GM18858 (cell line): ENCODE measurements around the gene VEPH1.

Experiments
- ATAC-seq: cut with Tn5 transposase; IDR thresholded peaks from one replicate; pipeline ENCODE4 v1.9.1; 2021; ENCODE audit not compliant: unreplicated experiment

VEPH1 gene

DNA sequence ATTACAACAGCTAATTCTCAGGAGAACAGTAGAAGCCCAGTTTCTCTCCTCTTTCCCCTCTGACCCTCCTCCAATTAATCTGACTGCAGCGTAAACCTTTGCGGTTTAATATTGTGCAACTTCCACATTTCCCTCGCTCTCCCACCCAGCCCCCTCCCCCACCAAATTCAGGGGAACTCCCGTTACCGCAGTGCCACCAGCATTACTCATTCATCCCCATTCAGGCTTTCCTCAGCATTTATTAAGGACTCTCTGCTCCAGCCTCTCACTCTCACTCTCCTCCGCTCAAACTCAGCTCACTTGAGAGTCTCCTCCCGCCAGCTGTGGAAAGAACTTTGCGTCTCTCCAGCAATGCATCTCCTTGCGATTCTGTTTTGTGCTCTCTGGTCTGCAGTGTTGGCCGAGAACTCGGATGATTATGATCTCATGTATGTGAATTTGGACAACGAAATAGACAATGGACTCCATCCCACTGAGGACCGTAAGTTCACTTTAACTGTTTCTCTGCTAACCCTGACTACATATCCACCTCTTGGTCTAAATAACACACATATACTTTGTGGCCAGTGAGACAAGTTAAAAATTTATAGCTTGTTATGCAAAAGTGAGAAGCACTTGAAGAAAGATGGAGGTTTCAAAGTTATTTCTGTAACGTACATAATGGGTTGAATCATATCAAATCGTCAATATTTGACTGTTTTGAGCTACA lies 66.5 kb downstream of the VEPH1 start, which contains the start of gene PTX3:
Gene PTX3, plus strand, starts transcription at position 268 of the 709 bp plus-strand sequence. Its CDS starts 84 bp downstream, at position 352.
- ATAC-seq: no peak

DNA sequence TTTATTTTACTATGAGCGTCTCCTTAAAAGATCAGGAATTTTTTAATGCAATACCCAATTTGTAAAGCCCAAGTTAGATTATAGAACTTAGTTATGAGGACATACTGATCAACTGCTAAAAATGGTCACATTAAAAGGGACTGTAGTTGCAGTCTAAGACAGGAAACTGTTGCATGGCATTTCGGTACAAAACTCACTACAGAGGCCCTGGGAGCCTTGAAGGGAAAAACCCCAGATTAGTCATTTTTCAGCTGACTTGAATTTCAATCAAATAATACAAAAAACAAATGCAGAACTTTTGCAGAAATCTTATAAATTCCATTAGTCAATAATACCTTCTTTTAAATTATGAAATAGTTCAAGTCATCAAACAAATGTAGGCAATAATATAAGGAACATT lies 73.5 kb downstream of the VEPH1 start:
- no peak for ATAC-seq

DNA sequence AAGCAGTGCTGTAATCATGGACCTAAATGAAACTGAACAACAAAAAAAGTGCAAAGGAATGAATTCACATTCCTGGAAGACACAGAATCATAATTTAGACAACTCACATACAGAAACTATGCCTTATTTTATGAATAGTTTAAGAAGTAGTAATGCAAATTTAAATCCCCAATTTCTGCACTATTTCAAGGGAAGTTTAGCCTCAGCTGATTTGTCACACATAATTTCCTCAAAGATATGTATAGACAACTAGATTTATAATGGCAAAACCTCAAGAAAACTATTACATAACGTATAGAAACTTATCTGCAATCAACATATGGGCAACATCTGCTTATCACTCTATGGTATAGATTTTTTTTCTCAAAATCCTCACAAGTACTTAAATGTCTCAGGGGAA lies 74.4 kb downstream of the VEPH1 start:
- no peak for ATAC-seq

DNA sequence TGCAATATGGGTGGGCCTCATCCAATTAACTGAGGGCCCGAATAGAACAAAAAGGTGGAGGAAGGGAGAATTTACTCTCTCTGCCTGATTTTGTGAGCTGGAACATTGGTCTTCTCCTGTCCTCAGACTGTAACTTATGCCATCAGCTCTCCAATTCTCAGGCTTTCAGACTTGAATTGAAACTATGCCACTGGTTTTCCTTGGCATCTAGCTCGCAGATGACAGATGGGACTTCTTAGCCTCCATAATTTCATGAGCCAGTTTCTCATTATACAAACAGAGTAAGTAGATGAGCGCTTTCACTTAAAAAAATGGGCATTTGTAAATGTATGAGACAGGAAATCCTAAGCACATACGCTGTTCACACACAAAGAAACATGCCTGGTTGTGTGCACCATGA lies 75.3 kb downstream of the VEPH1 start:
- no peak for ATAC-seq

DNA sequence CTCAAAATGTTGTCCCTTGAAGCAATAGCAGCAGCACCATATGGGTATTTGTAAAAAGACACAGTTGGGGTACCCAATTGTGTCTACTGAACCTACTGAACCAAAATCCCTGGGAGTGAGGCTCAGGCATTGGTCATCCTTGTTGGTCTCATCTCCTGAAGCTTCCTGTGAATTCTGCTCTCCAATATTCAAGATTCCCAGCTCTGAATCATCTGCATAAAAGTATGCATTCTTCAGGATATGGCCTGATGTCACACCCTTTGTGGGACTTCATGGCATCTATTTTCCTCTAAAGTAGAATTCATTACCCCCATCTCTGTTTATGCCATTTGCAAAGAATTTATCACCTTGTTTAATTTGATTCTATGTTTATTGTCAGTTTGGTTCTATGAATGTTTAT lies 79.9 kb downstream of the VEPH1 start:
- no peak for ATAC-seq

DNA sequence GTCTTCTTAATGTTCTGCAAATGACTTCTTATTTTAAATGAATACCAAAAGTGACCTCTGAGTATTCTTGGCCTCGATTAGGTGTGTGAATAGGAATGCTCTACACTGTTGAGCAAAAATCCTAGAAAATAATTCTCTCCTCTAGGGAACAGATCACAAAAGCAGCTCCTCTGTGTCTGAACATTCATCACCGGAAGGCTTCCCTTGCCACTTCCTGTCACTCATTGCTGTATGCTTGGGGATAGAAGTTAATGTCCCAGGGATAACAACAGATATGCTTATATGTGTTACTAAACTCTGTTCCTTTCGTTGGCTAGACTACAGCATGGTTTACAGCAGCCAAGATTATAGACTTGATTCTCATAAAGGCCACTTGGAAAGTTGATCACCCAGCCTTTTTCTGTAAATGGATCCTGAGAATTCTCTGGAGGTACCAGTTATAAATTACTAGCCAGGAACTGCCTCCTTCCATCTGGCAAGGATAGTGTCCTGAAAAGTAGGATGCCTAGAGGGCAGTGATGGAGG lies 82.5 kb downstream of the VEPH1 start:
- ATAC-seq: no peak

DNA sequence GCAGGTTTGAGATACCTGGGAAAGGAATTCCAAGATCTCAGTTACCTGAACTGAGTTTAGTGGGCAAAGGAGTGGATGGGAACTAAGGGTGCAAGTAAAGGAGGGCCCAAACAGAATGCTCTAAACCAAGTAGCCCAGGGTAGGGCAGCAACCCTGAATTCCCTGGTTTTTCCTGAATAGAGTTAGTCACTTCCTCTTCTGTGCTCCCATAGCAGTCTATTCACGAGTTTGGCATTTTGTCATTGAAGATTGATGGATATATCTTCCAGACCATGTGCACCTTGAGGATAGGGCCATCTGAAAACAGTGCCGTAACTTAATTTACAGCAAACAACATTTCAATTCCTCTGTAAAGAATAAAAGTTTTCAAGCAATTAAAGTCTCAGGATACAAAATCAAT lies 85.1 kb downstream of the VEPH1 start:
- ATAC-seq: no peak

DNA sequence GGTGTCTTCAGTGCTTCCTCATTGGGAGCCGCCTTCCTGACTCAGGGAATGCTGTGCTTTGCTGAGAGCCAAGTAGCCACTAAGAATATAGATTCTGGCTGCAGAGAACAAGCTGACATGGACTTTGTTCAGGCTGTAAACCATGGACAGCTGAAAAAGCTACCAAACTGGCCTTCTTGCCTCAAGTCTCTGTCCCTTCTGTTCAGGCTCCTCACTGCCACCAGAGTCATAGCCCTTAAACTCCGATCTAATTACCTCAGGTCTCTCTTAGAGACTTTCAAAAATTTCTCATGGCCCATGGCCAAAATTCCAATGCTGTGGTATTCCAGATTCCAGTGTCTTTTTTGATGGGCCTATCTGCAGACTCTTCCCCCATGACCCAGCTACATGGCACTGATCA lies 86.0 kb downstream of the VEPH1 start:
- ATAC-seq: no peak

DNA sequence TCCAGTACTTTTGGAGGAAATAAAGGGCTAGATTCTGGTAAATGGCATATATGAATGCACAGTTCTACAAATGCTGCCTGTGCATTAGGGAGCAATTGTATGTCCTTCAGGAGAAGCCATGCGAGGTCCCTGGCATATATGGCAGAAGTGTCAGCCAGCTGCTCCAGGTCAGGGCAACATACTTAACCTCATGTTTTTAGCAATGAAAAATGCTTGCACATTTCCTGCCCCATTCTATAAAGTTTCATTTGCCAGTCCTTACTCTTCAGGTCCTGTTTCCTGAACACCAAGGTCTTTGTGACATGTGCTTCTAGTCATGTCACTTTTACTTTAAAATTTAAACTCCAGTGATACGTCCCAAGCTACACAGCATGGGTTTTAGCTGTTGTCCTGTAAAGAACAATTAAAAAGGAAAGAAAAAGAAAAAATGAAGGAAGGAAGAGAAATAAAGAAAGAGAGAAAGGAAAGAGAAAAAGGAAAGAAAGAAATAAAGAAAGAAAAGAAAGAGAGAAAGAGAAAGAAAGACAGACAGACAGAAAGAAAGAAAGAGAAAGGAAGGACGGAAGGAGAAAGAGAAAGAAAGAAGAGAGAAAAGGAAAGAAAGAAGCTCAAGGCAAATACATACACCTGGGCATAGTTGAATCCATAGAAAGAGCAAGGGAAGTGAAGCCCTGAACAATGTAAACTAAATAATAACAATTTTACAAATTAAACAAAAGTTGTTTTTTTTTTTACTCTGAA lies 86.7 kb downstream of the VEPH1 start:
- ATAC-seq: no peak

DNA sequence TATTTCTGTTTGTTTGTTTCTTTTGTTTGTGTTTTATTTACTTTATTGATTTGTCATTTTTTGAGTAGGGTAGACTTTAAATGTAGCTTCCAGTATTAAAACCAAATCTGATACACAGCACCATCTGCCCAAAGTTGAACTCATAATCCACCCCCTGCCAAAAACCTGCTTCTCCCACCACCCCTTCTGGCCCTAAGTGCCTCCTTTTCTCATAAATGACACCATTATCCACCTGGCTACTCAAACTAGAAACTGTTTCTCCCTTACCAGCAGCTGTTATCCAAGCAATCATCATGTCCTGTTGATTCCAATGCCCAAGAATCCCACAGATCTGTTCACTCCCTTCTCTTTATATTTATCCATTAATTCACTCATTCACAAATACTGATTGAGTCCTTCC lies 88.4 kb downstream of the VEPH1 start:
- ATAC-seq: no peak

DNA sequence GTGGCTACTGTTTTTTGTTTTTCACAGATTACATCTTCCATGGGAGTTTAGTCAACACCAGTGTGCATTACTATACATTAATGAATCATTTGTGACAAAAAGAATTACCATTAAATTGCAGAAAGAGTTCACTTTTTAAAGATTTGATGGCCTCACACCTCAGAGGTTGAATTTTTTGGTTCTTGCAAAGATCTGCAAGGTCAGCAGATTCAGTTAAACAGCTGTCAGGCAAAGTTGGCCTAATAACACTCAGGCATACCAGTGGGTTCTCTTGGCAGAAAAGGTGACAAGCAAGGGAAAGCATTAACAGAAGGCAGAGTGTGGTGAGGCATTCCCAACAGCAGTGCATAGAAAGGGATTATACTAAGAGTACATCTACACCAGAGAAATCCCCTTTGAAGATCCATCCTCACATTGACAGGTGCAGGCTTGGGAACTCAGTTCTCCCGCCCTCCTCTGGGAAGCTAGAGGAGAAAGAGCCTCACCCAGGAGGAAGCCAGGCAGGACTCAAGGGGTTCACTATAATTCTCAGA lies 90.8 kb downstream of the VEPH1 start:
- no peak for ATAC-seq

DNA sequence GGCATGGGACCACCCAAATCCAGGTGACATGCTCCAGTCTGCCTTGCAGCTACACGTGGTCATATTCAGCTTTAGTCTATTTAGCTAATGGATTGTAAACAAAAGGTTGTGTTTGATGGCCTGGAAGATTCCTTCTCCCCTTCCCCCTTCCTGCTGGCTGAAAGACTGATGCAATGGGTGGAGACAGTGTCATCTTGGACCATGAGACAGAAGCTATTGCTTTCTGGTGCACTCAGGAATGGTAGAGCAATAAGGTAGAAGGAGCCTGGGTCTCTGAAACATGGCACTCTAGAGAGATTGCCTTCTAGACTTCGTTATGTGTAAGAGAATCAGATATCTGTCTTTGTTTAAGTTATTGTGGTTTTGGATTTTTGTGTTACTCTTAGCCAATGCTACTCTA lies 92.3 kb downstream of the VEPH1 start:
- ATAC-seq: no peak

DNA sequence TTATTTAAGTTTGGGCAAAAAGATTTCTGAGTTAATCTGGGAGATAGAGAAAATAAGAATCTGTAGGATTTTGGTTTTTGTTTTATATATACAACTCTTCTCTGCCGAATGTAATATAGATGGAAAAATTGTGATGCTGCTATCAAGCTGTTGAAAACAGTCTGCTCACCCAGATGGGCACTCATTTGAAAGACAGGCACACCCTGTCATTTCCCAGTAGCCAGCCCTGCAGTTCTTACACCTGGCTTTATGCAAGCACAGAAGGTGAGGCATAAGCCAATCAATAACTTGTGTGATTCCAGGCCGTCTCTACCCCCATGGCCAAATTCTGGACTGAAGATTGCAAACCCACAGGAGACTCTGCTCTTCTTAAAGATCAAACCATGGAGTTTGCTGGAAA lies 93.7 kb downstream of the VEPH1 start:
- no peak for ATAC-seq

DNA sequence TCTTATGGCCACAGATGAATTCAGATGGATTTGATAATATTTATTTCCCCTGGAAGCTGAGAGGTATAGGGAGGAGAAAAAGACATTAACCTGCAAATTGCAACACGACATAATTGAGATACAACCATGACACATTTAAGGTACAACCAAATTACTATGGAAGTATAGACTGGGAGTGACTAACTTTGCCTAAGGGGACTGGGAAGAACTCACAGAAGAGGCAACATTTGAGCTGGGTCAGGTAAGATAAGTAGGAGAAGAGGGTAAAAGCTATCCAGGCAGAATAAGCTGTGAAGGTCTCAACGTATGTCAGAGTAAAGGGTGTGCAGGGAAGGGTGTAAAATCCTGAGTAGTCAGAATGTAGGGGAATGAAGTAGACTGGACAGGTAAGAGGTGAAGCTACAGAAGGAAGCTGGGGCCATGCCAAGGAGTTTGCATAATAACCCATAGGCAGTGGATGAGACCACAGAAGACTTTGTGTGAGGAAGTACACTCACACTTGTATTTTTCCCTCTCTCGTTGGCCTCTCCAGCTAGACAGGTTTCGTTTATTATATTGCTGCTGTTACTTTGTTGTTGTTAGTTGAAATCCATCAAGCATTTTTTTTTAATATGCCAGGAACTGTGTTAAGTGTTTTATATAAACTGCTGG lies 94.6 kb downstream of the VEPH1 start:
- ATAC-seq: no peak

DNA sequence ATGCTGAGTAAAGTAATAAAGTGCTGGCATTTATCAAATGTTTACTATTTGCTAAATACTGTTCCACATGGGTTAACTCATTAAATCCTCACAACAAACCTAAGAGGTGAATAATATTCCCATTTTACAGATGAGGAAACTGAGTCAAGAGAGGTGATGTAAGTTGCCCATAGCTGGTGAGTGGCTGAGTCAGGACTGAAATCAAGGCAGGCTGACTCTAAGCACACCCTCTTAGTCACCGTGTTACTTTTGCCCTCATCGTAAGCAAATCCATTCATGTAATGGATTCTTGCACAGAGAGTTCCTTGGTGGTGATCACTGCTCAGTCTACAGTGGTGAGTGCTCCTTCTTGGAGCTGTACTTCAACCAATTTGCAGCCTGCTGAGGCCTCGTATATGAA lies 95.4 kb downstream of the VEPH1 start:
- no peak for ATAC-seq

DNA sequence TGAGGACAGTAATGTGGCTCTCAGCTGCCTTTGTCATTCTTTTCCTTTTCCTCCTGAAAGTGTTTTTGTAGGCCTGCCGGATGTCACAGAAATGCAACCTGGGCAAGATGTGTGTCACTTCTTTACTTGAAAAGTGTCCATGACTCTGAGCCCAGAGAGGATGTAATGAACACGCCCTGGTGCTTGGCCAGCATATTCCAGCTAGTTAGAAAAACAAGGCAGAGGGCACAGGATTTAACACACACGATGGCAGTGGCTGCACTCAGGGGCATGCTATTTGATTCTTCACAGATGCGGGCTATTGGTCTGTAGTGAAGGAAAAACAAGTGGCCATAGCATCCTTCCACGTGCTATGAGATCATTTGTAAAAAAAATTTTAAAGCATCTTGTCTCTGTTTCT lies 96.8 kb downstream of the VEPH1 start:
- ATAC-seq: no peak

DNA sequence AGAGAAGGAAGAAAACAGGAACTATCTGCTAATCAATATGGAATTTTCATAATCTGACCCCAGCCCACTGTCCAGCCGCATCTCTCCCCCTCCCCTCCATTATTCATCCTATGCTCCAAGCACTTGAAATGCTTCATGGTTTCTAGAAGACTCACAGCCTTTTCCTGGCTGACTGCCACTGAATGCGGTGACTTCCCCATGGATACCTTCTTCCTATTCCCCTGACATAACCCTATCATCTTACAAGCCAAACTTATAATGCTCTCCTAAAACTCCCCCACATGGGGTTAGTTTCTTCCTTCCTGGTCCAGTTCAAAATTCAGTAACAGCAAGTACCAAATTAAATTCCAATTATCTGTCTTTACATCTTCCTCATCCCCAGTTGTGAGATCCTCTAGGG lies 97.8 kb downstream of the VEPH1 start:
- ATAC-seq: no peak

DNA sequence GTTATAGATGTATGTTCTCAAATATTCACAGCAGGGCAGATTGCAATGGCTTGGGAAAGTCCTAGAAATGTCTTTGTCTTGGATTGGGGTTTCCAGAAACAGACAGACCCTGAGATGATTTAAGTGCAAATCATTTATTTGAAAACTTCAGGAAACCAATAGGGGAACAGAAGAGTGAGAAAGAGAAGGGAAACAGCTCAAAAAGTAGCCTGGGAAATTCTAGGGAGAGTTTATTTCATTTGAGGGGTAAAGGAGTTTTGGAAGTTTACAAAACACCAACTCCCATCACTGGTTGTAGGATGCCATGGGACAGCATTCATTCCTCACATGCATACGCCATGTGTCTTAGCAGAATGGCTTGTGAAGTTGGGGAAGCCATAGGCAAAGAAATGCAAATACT lies 98.8 kb downstream of the VEPH1 start:
- no peak for ATAC-seq

DNA sequence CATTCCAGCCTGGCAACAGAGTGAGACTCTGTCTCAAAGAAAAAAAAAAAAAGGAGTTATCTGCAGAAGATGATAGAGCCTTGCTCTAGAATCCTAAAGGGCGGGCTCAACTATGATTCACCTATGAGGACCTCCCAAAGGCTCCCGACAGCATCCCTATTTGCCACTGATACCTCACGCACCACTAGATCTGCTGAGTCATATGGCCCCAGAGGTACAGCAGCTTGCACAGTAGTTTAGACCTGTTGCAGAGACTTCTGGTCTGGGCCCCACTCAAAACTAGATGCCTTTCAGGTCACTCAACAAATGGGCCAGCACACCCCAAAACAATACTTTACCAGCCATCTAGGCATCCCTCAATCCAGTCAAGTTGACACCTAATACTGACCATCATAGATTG lies 104.6 kb downstream of the VEPH1 start:
- ATAC-seq: no peak

DNA sequence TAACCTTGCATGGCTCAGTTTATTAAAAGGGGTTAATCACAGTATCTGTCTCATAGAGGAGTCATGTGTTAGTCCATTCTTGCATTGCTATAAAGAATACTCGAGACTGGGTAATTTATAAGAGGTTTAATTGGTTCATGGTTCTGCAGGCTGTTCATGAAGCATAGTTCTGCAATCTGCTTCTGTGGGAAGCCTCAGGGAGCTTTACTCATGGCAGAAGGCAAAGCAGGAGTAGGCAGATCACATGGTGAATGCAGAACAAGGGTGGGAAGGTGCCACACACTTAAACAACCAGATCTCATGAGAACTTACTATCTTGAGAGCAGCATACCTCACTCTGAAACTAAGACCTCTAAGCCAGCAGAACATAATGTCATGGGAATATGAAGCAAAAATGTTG lies 108.8 kb downstream of the VEPH1 start:
- ATAC-seq: no peak

DNA sequence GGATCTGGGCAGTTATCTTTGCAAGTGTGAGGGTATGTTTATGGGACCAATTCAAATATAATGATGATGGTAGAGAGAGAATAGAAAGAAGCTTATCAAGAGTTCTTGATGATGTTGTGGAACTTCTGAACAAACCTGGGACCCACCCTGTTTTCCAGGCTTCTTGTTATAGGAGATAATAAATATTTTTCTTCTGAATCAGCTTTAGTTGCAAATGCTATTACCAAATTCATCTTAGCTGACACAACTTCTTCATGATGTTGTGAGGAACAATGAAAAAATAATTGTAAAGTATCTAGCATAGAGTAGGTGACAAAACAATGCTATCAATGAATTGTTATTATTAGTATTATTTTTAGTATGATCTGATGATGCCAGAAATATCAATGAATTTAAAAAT lies 110.1 kb downstream of the VEPH1 start:
- no peak for ATAC-seq

DNA sequence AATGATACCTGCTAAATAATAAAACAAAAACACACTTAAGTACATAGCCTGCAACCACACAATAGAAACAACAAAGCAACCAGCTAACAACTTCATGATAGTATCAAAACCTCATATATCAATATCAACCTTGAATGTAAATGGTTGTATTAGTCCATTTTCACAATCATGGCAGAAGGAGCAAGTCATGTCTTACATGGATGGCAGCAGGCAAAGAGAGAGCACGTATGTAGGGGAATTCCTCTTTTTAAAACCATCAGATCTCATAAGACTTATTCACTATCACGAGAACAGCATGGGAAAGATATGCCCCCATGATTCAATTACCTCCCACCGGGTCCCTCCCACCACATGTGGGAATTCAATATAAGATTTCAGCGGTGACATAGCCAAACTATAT lies 111.1 kb downstream of the VEPH1 start:
- ATAC-seq: no peak
